ENCODE results near the gene PARD3.

The PARD3 gene

GRCh38 chr10:34567659-34568253 is 247.3 kb downstream of the PARD3 start:
- no peak for DNase-seq

- DNase-seq, result no peak
Observed at GRCh38 chr10:34565934-34566333, 249.2 kb downstream of the PARD3 start.

- DNase-seq, result no peak
Observed at GRCh38 chr10:34558093-34558583, 257.0 kb downstream of the PARD3 start.

GRCh38 chr10:34557173-34557572 is 257.9 kb downstream of the PARD3 start:
- DNase-seq, result no peak

- no peak for DNase-seq
Observed at GRCh38 chr10:34555653-34556052, 259.4 kb downstream of the PARD3 start.

- DNase-seq, result no peak
Observed at GRCh38 chr10:34553747-34554146, 261.3 kb downstream of the PARD3 start.

GRCh38 chr10:34551295-34551694 is 263.8 kb downstream of the PARD3 start:
- DNase-seq, result no peak

GRCh38 chr10:34549953-34550352 is 265.1 kb downstream of the PARD3 start:
- DNase-seq, result no peak

GRCh38 chr10:34549001-34549400 is 266.1 kb downstream of the PARD3 start:
- no peak for DNase-seq

- no peak for DNase-seq
Observed at GRCh38 chr10:34548466-34548865, 266.6 kb downstream of the PARD3 start.

- DNase-seq, result no peak
Observed at GRCh38 chr10:34547695-34548094, 267.4 kb downstream of the PARD3 start.

- no peak for DNase-seq
Observed at GRCh38 chr10:34547291-34547690, 267.8 kb downstream of the PARD3 start.

- no peak for DNase-seq
Observed at GRCh38 chr10:34544400-34544799, 270.7 kb downstream of the PARD3 start.

GRCh38 chr10:34543716-34544115 is 271.4 kb downstream of the PARD3 start:
- no peak for DNase-seq

GRCh38 chr10:34540492-34540891 is 274.6 kb downstream of the PARD3 start:
- no peak for DNase-seq

GRCh38 chr10:34539533-34540315 is 275.4 kb downstream of the PARD3 start:
- DNase-seq, result no peak

- no peak for DNase-seq
Observed at GRCh38 chr10:34538281-34538829, 276.7 kb downstream of the PARD3 start.

- DNase-seq, result no peak
Observed at GRCh38 chr10:34537629-34538231, 277.4 kb downstream of the PARD3 start.

- DNase-seq, result no peak
Observed at GRCh38 chr10:34535872-34536271, 279.2 kb downstream of the PARD3 start.

- DNase-seq, result no peak
Observed at GRCh38 chr10:34530778-34531177, 284.3 kb downstream of the PARD3 start.

- DNase-seq, result no peak
Observed at GRCh38 chr10:34528320-34528719, 286.8 kb downstream of the PARD3 start.

- no peak for DNase-seq
Observed at GRCh38 chr10:34526758-34527730, 288.1 kb downstream of the PARD3 start.

Measured in effector CD4-positive, alpha-beta T cell (primary cell).